ENCODE data around the gene OR2T2. TPM values are rescaled to one million over a fixed set of nuclear protein-coding genes. Genes with fewer than 3 reads are reported as not detected.

The OR2T2 gene
- total and polyA plus RNA-seq, 2 of the 8 experiments (the other 6 are each of a cell fraction or from before 2014, with no cell fraction given), result not detected

DNA sequence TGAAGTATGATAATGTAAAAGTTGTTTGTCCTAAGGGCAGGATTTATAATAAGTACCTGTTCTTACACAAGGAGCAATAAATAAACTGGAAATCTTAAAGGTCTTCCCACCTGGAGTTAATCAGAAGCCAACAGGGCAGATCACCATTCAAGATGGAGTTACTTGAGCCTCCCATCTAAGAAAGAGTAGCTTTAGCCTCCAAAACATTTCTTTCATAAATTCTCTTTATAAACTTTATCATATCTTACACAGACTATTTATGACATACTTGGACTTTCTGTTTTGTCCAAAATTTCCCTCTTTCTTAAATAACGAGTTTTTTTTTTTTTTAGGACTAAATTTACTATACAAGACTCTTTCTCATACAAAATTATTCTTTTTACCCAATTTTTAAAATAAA is 24.1 kb upstream of the OR2T2 start:
- H2BK12ac ChIP-seq (ENCODE audit: low read depth, low read length), result no peak overlapping the region
- no peak overlapping the region for H4K91ac ChIP-seq (replicated peaks; ENCODE audit: insufficient read length, low read length)
- H2BK15ac ChIP-seq (ENCODE audit: low read length), result no peak overlapping the region
- WGBS, 2 experiments (ENCODE audit: extremely low coverage in 1 of 2, insufficient coverage in 1 of 2, insufficient read length in 1 of 2, insufficient replicate concordance in 2 of 2, low coverage in 1 of 2, low lambda C conversion rate in 2 of 2, missing lambda C conversion rate in 1 of 2), result 20% methylated on average over 1 of the region's 1 CpG; no CpG with 5 or more reads in 1 of the 2 experiments
- H2BK20ac ChIP-seq (ENCODE audit: low read length), result no peak overlapping the region
- ChIA-PET POLR2A (ENCODE audit: partially characterized antibody) (no interaction called here), CTCF (ENCODE audit: partially characterized antibody) (no interaction called here)
- no peaks in the 10 kb centered on the region for H3K79me2 ChIP-seq (ENCODE audit: control insufficient read depth in 1 of 2, insufficient read depth in 2 of 2, low read length in 2 of 2)
- no peaks in the 10 kb centered on the region for H3K23me2 ChIP-seq (ENCODE audit: low read depth, low read length)
- no peaks in the 10 kb centered on the region for H3K79me1 ChIP-seq (ENCODE audit: low read depth, low read length)
- TF ChIP-seq NANOG (IDR thresholded peaks at IDR 0.05; ENCODE audit: insufficient read depth, low read depth, low read length, poor library complexity, severe bottlenecking) (no peak), CBX8 (IDR thresholded peaks at IDR 0.05; ENCODE audit: borderline replicate concordance, low read depth, low read length) (no peak), SRF (IDR thresholded peaks at IDR 0.05; ENCODE audit: low read depth, low read length) (no peak)
- H3K36me3 ChIP-seq (ENCODE audit: control insufficient read depth in 2 of 4, insufficient read depth in 4 of 4, low read length in 3 of 4), result no peaks in the 10 kb centered on the region
- H4K8ac ChIP-seq (ENCODE audit: extremely low read depth, insufficient read depth, low read length), result no peak overlapping the region
- H3K14ac ChIP-seq (ENCODE audit: insufficient read length), result no peak overlapping the region
- no peak overlapping the region for H3K56ac ChIP-seq (replicated peaks; ENCODE audit: insufficient read length, low read depth, low read length)
- H3K4me1 ChIP-seq (replicated peaks in 1 of 4; ENCODE audit: control insufficient read depth in 3 of 4, insufficient read depth in 4 of 4, low read length in 3 of 4), result no peaks in the 10 kb centered on the region
- H4K5ac ChIP-seq (ENCODE audit: insufficient read length, low read depth, low read length), result no peak overlapping the region
- no peak overlapping the region for H2BK5ac ChIP-seq (ENCODE audit: low read depth, low read length)
- H3K18ac ChIP-seq (ENCODE audit: extremely low read depth, low read length), result no peak overlapping the region
- H3K4ac ChIP-seq (replicated peaks; ENCODE audit: insufficient read length, low read depth, low read length), result no peak overlapping the region
- no peak for FAIRE-seq
- H2BK120ac ChIP-seq (replicated peaks; ENCODE audit: low read depth, low read length), result no peak overlapping the region
- no peak overlapping the region for H3K4me2 ChIP-seq (ENCODE audit: insufficient read depth in 1 of 2, low read depth in 2 of 2, low read length in 2 of 2)
- H3K9ac ChIP-seq (replicated peaks in 1 of 4; ENCODE audit: extremely low read depth in 1 of 4, low read depth in 3 of 4, low read length in 3 of 4), result no peak overlapping the region
- no peak overlapping the region for H2AK5ac ChIP-seq (ENCODE audit: low read depth, low read length)
- no peak overlapping the region for H3K27ac ChIP-seq (ENCODE audit: low read depth, low read length)
- H3K27me3 ChIP-seq (replicated peaks in 1 of 4; ENCODE audit: control insufficient read depth in 3 of 4, extremely low read depth in 1 of 4, insufficient read depth in 3 of 4, low read length in 3 of 4), result no peaks in the 10 kb centered on the region
- H3K9me3 ChIP-seq (ENCODE audit: insufficient read depth in 2 of 2, low read depth in 1 of 2, low read length in 1 of 2), result peaks cover 56 to 59% of the 10 kb centered on the region in 2 experiments
- DNase-seq (ENCODE audit: low read depth in 1 of 2, low spot score in 2 of 2), result peak in 1 of 2 experiments; percentile 22
- H2AFZ ChIP-seq (ENCODE audit: low read length), result no peak overlapping the region
- no peak overlapping the region for H3K4me3 ChIP-seq (ENCODE audit: extremely low read depth in 1 of 4, insufficient read depth in 2 of 4, low read depth in 3 of 4, low read length in 4 of 4)
- H3K23ac ChIP-seq (ENCODE audit: insufficient read length), result no peak overlapping the region
- H4K20me1 ChIP-seq (replicated peaks in 1 of 2; ENCODE audit: control insufficient read depth in 1 of 2, insufficient read depth in 2 of 2, low read length in 2 of 2), result no peaks in the 10 kb centered on the region

All from H1 (cell line).